ENCODE results near the gene ARHGEF37. TPM values are rescaled to one million over a fixed set of nuclear protein-coding genes. Genes with fewer than 3 reads are reported as not detected.
A peak's percentile ranks its signal among the peaks of the same experiment; 100 is the strongest.

ARHGEF37 gene
- total and polyA plus RNA-seq, 9 of the 15 experiments (the other 6 are each of a cell fraction or from before 2014, with no cell fraction given) = 0.01 to 0.27 (median 0.05) TPM

GRCh38 chr5:149610589-149611255, 29.4 kb downstream of the ARHGEF37 start (continued):
- no peak for TF ChIP-seq NR0B1 (IDR thresholded peaks at IDR 0.05; ENCODE audit: partially characterized antibody)
- peak; percentile 98 for TF ChIP-seq TRIM28 (IDR thresholded peaks at IDR 0.05)
- TF ChIP-seq ZC3H11A (IDR thresholded peaks at IDR 0.05; ENCODE audit: low read depth, low read length) = no peak
- no peak for TF ChIP-seq ZNF764 (CRISPR knock-in tag; IDR thresholded peaks at IDR 0.05; ENCODE audit: low read depth)
- TF ChIP-seq FOXO4 (CRISPR knock-in tag; IDR thresholded peaks at IDR 0.05) = no peak
- TF ChIP-seq ZNF57 (CRISPR knock-in tag; IDR thresholded peaks at IDR 0.05) = no peak
- no peak for TF ChIP-seq HEY1 (CRISPR knock-in tag; IDR thresholded peaks at IDR 0.05; ENCODE audit: borderline replicate concordance)
- no peak for TF ChIP-seq NBN (IDR thresholded peaks at IDR 0.05; ENCODE audit: low read depth)
- TF ChIP-seq STAT6 (CRISPR knock-in tag; IDR thresholded peaks at IDR 0.05) = no peak
- TF ChIP-seq ETV5 (CRISPR knock-in tag; IDR thresholded peaks at IDR 0.05; ENCODE audit: low read depth) = no peak
- no peak for TF ChIP-seq RBBP5 (IDR thresholded peaks at IDR 0.05; ENCODE audit: borderline replicate concordance, insufficient read depth, low read length, poor library complexity, severe bottlenecking)
- no peak for TF ChIP-seq ZNF277 (CRISPR knock-in tag; IDR thresholded peaks at IDR 0.05; ENCODE audit: borderline replicate concordance)
- TF ChIP-seq NCOA1 (IDR thresholded peaks at IDR 0.05; ENCODE audit: low read depth) = no peak
- TF ChIP-seq ZNF717 (CRISPR knock-in tag; IDR thresholded peaks at IDR 0.05) = no peak
- peak; percentile 68 for TF ChIP-seq ARID1B (IDR thresholded peaks at IDR 0.05)
- no peak for TF ChIP-seq FOXP1 (CRISPR knock-in tag; IDR thresholded peaks at IDR 0.05)
- TF ChIP-seq CAMTA2 (CRISPR knock-in tag; conservative IDR thresholded peaks at IDR 0.05) = no peak
- TF ChIP-seq DACH1 (IDR thresholded peaks at IDR 0.05; ENCODE audit: partially characterized antibody) = no peak
- TF ChIP-seq OTX1 (CRISPR knock-in tag; IDR thresholded peaks at IDR 0.05) = no peak
- TF ChIP-seq ZNF740 (CRISPR knock-in tag; IDR thresholded peaks at IDR 0.05) = no peak
- no peak for TF ChIP-seq ZNF740 (tag; IDR thresholded peaks at IDR 0.05)
- 0 out of 2 replicates have a peak, but pooled peaks have one; percentile 36 for TF ChIP-seq ZNF384 (IDR thresholded peaks at IDR 0.05; ENCODE audit: low read depth, low read length)
- no peak for TF ChIP-seq RFX5 (IDR thresholded peaks at IDR 0.05; ENCODE audit: low read depth, low read length)

Data from K562 (cell line).